IPS-18c (cell line): ENCODE measurements around the gene NACC1.
A peak's percentile ranks its signal among the peaks of the same experiment; 100 is the strongest.
"Not testable (repeated sequence)": the region's sequence is repeated elsewhere in the genome, so short reads cannot be mapped to it uniquely, and the experiment has no call there.

ENCODE experiments used
- H3K4me3 ChIP-seq: 2 replicates; pipeline ENCODE4 v1.7.0; 2013; ENCODE audit warnings: low read depth, mild to moderate bottlenecking, low read length, moderate library complexity; ENCODE audit not compliant: insufficient read depth
- H3K9me3 ChIP-seq: one replicate; pipeline ENCODE4 v1.6.1; 2013; ENCODE audit warnings: mild to moderate bottlenecking, low read length, moderate library complexity; ENCODE audit not compliant: control insufficient read depth, insufficient read depth

Gene NACC1

DNA sequence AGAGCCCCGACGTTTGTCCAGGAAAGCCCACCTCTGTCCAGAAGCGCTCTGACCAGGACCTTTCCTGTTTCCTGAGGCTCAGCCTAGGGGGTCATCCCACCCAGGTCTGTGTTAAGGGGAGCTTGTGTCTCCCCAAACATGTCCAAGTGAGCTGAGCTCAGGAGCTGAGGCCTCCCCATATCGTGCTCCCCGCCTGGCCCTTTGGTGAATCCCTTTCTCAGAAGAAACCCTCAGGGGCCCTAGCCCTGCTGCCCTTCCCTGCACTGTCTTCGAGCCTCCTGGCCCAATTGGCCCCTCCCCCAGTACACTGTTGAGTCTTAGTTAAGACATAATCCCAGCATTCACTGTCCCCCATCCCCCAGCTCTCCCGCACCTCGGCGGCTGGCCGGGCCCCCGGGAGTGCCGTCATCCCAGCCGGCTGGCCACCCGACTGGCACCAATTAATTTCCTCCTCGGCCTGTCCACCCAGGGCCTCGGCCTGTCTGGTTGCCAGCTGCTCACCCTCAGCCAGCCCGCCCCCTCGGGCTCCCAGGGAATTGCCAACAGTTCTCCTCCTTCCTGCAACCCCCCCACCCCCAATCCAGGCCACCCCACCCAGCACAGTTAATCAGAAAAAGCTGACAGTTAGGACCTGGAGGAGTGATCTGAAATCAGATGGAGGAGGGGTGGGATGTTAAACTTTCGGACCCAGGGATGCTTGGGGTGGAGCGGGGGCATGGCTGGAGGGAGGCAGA, 45.7 kb downstream of the NACC1 start:
- H3K9me3 ChIP-seq, result no peaks in the 10 kb centered on the region

DNA sequence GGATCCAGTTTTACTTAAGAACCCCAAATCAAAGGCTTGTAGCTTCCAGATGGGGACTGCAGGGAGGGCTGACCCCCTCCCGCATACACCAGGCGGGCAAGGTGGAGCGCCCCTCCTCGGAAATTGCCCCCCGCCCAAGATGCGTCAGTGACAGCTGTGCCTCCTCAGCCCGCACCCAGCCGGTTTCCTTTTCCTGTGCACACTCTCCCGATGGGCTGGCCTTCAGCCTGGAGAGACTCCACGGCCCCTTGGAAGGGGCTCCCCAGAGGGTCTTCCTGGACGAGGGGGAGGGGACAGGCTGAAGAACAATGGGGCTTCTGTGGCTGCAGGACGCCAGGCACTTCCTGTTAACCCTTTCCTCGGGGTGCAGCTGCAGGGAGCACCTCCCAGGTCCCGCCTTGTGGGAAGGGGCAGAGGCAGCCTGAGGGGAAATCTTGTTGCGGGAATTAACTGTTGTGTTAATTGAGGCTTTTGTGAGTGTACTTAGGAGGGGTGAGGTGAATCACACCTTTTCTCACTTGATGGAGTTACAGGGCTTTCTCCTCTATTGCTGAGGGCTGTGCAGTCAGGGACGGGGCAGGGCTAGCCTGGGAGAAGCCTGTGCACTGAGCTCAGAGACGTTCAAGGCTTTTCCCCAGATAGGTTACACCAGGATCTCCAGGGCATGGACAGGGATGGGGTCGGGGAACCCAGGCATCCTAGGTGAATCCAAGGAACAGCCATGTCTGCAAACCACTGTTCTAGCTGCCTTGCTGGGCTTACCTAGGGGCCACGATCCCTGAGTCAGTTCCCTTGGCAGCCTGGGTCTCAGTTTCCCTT, 46.5 kb downstream of the NACC1 start:
- Histone ChIP-seq H3K4me3 (peak overlapping the region; percentile 40), H3K9me3 (no peaks in the 10 kb centered on the region)

More for the DNA sequence above, 45.7 kb downstream of the NACC1 start:
- peak overlapping the region; percentile 63 for H3K4me3 ChIP-seq

- H3K4me3 ChIP-seq, result peak overlapping the region; percentile 34
- no peaks in the 10 kb centered on the region for H3K9me3 ChIP-seq
Measured at GRCh38 chr19:13165162-13165997, 47.3 kb downstream of the NACC1 start.

DNA sequence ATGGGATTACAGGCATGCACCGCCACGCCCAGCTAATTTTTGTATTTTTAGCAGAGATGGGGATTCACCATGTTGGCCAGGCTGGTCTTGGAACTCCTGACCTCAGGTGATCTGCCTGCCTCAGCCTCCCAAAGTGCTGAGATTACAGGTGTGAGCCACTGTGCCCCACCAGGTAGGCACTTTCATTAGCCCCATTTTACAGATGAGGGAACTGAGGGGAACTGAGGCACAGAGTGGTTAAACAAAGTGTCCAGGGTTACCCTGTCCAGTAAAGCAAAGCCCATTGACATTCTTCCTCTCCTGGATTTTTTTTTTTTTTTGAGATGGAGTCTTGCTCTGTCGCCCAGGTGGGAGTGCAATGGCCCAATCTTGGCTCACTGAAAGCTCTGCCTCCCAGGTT, 48.1 kb downstream of the NACC1 start:
- not testable (repeated sequence) for H3K9me3 ChIP-seq, H3K4me3 ChIP-seq

- Histone ChIP-seq H3K9me3 (no peaks in the 10 kb centered on the region), H3K4me3 (no peak overlapping the region)
Measured at GRCh38 chr19:13169769-13170168, 51.7 kb downstream of the NACC1 start.

DNA sequence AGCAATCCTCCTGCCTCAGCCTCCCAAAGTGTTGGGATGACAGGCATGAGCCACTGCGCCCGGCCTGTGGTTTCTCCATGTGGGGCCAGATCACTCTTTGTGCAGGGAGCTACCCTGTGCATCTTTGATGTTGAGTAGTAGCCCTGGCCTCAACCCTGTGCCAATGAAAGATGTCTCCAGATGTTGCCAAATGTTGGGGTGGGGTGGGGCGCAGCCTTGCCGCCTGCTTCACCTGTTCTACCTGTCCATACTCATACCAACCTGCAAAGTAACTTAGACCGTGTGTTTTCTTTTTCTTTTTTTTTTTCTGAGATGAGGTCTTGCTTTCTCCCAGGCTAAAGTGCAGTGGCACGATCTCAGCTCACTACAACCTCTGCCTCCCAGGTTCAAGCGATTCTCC, 53.1 kb downstream of the NACC1 start:
- no peak overlapping the region for H3K4me3 ChIP-seq

GRCh38 chr19:13172346-13173138, 54.5 kb downstream of the NACC1 start:
- no peak overlapping the region for H3K4me3 ChIP-seq
- H3K9me3 ChIP-seq, result no peaks in the 10 kb centered on the region

More for the DNA sequence above, 53.1 kb downstream of the NACC1 start:
- H3K9me3 ChIP-seq, result no peaks in the 10 kb centered on the region

DNA sequence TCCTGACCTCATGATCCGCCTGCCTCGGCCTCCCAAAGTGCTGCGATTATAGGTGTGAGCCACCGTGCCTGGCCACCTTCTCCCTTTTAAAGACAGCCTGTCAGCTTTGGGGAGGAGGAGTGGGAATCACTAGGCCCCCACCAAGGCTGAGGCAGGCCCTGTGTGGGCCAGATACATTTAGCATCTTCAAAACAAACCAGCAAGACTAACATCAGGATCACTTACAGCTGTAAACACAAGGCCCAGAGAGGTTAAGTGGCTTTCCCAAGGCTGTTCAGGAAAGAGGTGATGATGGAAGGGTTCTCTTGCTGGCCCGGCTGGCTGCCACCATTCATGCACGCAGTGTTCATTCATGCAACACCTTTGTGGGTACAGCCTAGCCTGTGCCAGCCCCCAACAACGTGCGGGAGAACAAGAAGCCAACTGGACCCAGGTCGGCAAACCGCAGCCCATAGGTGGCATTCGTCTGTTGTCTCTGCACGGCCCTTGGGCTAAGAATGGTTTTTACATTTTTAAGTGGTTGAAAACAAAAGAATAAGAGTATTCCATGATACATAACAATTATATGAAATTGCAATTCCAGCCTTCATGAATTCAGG, 55.2 kb downstream of the NACC1 start:
- Histone ChIP-seq H3K9me3 (no peaks in the 10 kb centered on the region), H3K4me3 (no peak overlapping the region; the same call in 1 of the 2 replicates)

DNA sequence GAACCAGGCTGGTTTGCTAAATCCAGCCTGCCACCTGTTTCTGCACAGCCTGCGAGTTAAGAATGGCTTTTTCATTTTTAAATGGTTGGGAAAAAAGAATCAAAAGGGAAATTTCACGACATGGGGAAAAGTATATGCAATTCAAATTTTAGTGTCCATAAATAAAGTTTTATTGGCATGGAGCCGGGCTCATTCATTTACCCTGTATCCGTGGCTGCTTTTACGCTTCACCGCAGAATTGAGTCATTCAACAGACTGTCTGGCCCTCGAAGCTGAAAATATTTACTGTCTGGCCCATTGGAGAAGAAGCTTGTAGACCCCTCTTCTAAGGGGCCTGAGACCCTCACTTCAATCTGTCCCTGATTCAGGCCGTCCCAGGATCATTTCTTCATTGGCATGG, 58.3 kb downstream of the NACC1 start:
- no peaks in the 10 kb centered on the region for H3K9me3 ChIP-seq

GRCh38 chr19:13177584-13177983, 59.5 kb downstream of the NACC1 start:
- not testable (repeated sequence) for H3K9me3 ChIP-seq, H3K4me3 ChIP-seq

More for the DNA sequence above, 58.3 kb downstream of the NACC1 start:
- H3K4me3 ChIP-seq, result no peak overlapping the region

GRCh38 chr19:13178291-13178690, 60.2 kb downstream of the NACC1 start:
- H3K4me3 ChIP-seq, H3K9me3 ChIP-seq: not testable (repeated sequence)

DNA sequence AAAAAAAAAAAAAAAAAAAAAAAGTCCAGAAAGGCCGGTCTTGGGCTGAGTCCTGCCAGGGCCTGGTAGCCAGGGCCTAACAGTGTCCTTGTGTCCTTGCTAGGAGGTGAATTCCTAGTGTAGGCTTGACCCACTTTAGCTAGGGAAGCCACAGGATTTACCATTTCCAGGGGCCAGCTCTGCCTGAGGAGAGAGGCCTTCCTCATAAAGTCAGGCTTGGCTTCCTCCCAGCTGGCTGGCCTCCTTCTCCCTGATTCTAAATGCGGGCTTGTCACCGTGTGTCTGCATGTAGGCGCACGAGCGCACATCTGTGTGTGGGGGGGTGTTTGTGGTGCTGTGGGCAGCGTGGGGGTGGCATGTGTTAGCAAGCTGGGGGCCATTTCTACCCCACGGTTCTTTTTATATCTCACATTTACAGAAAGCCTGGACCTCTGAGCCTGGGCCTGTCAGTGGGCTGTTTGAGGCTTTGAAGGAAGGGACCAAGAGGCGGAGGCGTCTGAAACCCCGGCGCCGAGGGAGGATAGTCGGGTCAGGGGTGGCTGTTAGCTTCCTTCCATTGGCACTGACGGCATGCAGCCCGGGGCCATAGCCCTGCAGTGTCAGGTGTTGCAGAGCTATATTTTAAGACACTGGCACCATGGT, 63.8 kb downstream of the NACC1 start:
- Histone ChIP-seq H3K9me3 (no peaks in the 10 kb centered on the region), H3K4me3 (no peak overlapping the region)

DNA sequence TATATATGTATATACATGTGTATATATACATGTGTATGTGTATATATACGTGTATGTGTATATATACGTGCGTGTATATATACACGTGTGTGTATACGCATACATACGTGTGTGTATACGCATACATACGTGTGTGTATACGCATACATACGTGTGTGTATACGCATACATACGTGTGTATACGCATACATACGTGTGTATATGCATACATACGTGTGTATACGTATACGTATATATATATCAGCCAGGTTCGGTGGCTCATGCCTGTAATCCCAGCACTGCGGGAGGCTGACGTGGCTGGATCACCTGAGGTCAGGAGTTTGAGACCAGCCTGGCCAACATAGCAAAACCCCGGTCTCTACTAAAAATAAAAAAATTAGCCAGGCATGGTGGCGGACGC, 66.9 kb downstream of the NACC1 start:
- not testable (repeated sequence) for H3K4me3 ChIP-seq, H3K9me3 ChIP-seq

GRCh38 chr19:13185763-13186657, 67.9 kb downstream of the NACC1 start:
- not testable (repeated sequence) for H3K9me3 ChIP-seq, H3K4me3 ChIP-seq

- H3K4me3 ChIP-seq, H3K9me3 ChIP-seq: not testable (repeated sequence)
Measured at GRCh38 chr19:13186688-13187087, 68.6 kb downstream of the NACC1 start.
